ENCODE results near the gene EHBP1L1. TPM values are rescaled to one million over a fixed set of nuclear protein-coding genes. Genes with fewer than 3 reads are reported as not detected.

The EHBP1L1 gene
- total and polyA plus RNA-seq, 2 of the 8 experiments (the other 6 are each of a cell fraction or from before 2014, with no cell fraction given) = 4.3 to 6.6 TPM

- TF ChIP-seq USF2 (IDR thresholded peaks at IDR 0.05; ENCODE audit: low read length) (no peak), YY1 (IDR thresholded peaks at IDR 0.05; ENCODE audit: low read depth, low read length) (no peak), CBX8 (IDR thresholded peaks at IDR 0.05; ENCODE audit: borderline replicate concordance, low read depth, low read length) (no peak), POLR2AphosphoS5 (IDR thresholded peaks at IDR 0.05; ENCODE audit: low read depth, low read length) (no peak), EZH2 (IDR thresholded peaks at IDR 0.05; ENCODE audit: low read depth, low read length, severe bottlenecking) (no peak), TCF12 (IDR thresholded peaks at IDR 0.05; ENCODE audit: low read depth, low read length) (no peak), POU5F1 (IDR thresholded peaks at IDR 0.05; ENCODE audit: low read depth, low read length) (no peak), ATF2 (IDR thresholded peaks at IDR 0.05; ENCODE audit: low read length) (no peak), RXRA (IDR thresholded peaks at IDR 0.05; ENCODE audit: insufficient read depth, low read depth, low read length) (no peak), GTF2F1 (IDR thresholded peaks at IDR 0.05; ENCODE audit: borderline replicate concordance, low read depth, low read length) (no peak), SRF (IDR thresholded peaks at IDR 0.05; ENCODE audit: low read depth, low read length) (no peak)
These were observed 42.3 kb downstream of the EHBP1L1 start (continued) for GRCh38 chr11:65617990-65618751.
